ENCODE results near the gene RAET1L. TPM values are rescaled to one million over a fixed set of nuclear protein-coding genes. Genes with fewer than 3 reads are reported as not detected.

Gene RAET1L
- total RNA-seq, 3 donors from 2014 or later (not counting 1 experiment from before 2014, with no cell fraction given) = not detected

GRCh38 chr6:150056916-150057315, 31.6 kb upstream of the RAET1L start:
- intact Hi-C loops (cut with micrococcal nuclease) = no loop called here
- Mint-ChIP-seq H3K4me3 (no peak overlapping the region), H3K36me3 (no peaks in the 10 kb centered on the region), H3K27ac (no peak overlapping the region), H3K27me3 (ENCODE audit: low read depth in 2 of 2) (peaks cover 42 to 49% of the 10 kb centered on the region in 2 donors), H3K9me3 (no peaks in the 10 kb centered on the region), H3K4me1 (peaks cover 9 to 11% of the 10 kb centered on the region in 2 donors)
- no peak for ATAC-seq
- peaks cover 4% of the 10 kb centered on the region for H3K27me3 ChIP-seq (ENCODE audit: control insufficient read depth, insufficient read depth, low read length)
- H3K9me3 ChIP-seq (ENCODE audit: control insufficient read depth, insufficient read depth, low read length) = no peaks in the 10 kb centered on the region
- no peak for DNase-seq
- WGBS (ENCODE audit: insufficient coverage) = 89% methylated on average over 4 of the region's 4 CpGs
- H3K27ac ChIP-seq (ENCODE audit: low read length) = no peak overlapping the region
- no peaks in the 10 kb centered on the region for H3K36me3 ChIP-seq (ENCODE audit: control insufficient read depth, insufficient read depth, low read length)
- no peak overlapping the region for H3K4me3 ChIP-seq (ENCODE audit: low read length)
- TF ChIP-seq, protein P1, sequence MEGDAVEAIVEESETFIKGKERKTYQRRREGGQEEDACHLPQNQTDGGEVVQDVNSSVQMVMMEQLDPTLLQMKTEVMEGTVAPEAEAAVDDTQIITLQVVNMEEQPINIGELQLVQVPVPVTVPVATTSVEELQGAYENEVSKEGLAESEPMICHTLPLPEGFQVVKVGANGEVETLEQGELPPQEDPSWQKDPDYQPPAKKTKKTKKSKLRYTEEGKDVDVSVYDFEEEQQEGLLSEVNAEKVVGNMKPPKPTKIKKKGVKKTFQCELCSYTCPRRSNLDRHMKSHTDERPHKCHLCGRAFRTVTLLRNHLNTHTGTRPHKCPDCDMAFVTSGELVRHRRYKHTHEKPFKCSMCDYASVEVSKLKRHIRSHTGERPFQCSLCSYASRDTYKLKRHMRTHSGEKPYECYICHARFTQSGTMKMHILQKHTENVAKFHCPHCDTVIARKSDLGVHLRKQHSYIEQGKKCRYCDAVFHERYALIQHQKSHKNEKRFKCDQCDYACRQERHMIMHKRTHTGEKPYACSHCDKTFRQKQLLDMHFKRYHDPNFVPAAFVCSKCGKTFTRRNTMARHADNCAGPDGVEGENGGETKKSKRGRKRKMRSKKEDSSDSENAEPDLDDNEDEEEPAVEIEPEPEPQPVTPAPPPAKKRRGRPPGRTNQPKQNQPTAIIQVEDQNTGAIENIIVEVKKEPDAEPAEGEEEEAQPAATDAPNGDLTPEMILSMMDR (IDR thresholded peaks at IDR 0.05) = no peak
- peaks cover 7% of the 10 kb centered on the region for H3K4me1 ChIP-seq (ENCODE audit: control insufficient read depth, insufficient read depth, low read length)

DNA sequence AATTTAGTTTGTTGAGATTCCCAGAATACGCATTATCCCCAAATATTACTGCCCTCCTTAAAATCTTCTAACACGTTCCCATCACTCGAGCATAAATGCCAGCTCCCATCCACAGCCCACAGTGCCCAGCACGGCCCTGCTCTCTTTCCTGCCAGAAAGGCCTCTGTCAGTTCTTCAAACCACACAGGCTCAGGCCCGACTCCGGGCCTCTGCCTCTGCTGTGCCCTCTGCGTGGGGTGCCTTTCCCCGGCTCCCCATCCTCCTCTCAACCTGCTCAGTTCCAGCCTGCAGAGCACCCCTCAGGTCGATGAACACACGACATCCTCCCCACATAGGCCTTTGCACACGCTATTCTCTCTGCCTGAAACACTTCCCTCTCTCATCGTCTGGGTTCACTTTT, 30.8 kb upstream of the RAET1L start:
- Mint-ChIP-seq H3K4me1 (peaks cover 9 to 11% of the 10 kb centered on the region in 2 donors), H3K27me3 (ENCODE audit: low read depth in 2 of 2) (peaks cover 42 to 50% of the 10 kb centered on the region in 2 donors), H3K9me3 (no peaks in the 10 kb centered on the region), H3K4me3 (no peak overlapping the region), H3K27ac (no peak overlapping the region), H3K36me3 (no peaks in the 10 kb centered on the region)
- Histone ChIP-seq H3K9me3 (ENCODE audit: control insufficient read depth, insufficient read depth, low read length) (no peaks in the 10 kb centered on the region), H3K27ac (ENCODE audit: low read length) (no peak overlapping the region), H3K27me3 (ENCODE audit: control insufficient read depth, insufficient read depth, low read length) (peaks cover 4% of the 10 kb centered on the region), H3K4me1 (ENCODE audit: control insufficient read depth, insufficient read depth, low read length) (peaks cover 7% of the 10 kb centered on the region), H3K36me3 (ENCODE audit: control insufficient read depth, insufficient read depth, low read length) (no peaks in the 10 kb centered on the region), H3K4me3 (ENCODE audit: low read length) (no peak overlapping the region)
- WGBS (ENCODE audit: insufficient coverage) = 83% methylated on average over 12 of the region's 12 CpGs
- DNase-seq (no peak), ATAC-seq (no peak)
- TF ChIP-seq, protein P1 (IDR thresholded peaks at IDR 0.05) = no peak
- intact Hi-C loops (cut with micrococcal nuclease) = no loop called here

GRCh38 chr6:150055131-150055530, 29.8 kb upstream of the RAET1L start:
- intact Hi-C loops (cut with micrococcal nuclease) = no loop called here
- peaks cover 8% of the 10 kb centered on the region for H3K27me3 ChIP-seq (ENCODE audit: control insufficient read depth, insufficient read depth, low read length)
- Mint-ChIP-seq H3K27ac (no peak overlapping the region), H3K36me3 (no peaks in the 10 kb centered on the region), H3K9me3 (no peaks in the 10 kb centered on the region), H3K4me1 (peaks cover 6 to 7% of the 10 kb centered on the region in 2 donors), H3K4me3 (no peak overlapping the region), H3K27me3 (ENCODE audit: low read depth in 2 of 2) (peaks cover 50 to 59% of the 10 kb centered on the region in 2 donors)
- H3K27ac ChIP-seq (ENCODE audit: low read length) = no peak overlapping the region
- no peaks in the 10 kb centered on the region for H3K9me3 ChIP-seq (ENCODE audit: control insufficient read depth, insufficient read depth, low read length)
- peaks cover 4% of the 10 kb centered on the region for H3K4me1 ChIP-seq (ENCODE audit: control insufficient read depth, insufficient read depth, low read length)
- WGBS (ENCODE audit: insufficient coverage) = 87% methylated on average over 10 of the region's 10 CpGs
- H3K4me3 ChIP-seq (ENCODE audit: low read length) = no peak overlapping the region
- no peaks in the 10 kb centered on the region for H3K36me3 ChIP-seq (ENCODE audit: control insufficient read depth, insufficient read depth, low read length)
- DNase-seq (no peak), ATAC-seq (no peak)
- TF ChIP-seq, protein P1 (IDR thresholded peaks at IDR 0.05) = no peak

- DNase-seq = no peak
- 89% methylated on average over 11 of the region's 11 CpGs for WGBS (ENCODE audit: insufficient coverage)
- no peak overlapping the region for H3K27ac Mint-ChIP-seq
Observed at GRCh38 chr6:150053450-150053849, 28.1 kb upstream of the RAET1L start.

More at GRCh38 chr6:150053450-150053849, 28.1 kb upstream of the RAET1L start:
- Mint-ChIP-seq H3K9me3 (no peaks in the 10 kb centered on the region), H3K27me3 (ENCODE audit: low read depth in 2 of 2) (peaks cover 48 to 59% of the 10 kb centered on the region in 2 donors), H3K4me1 (no peaks in the 10 kb centered on the region), H3K36me3 (no peaks in the 10 kb centered on the region), H3K4me3 (no peak overlapping the region)
- no peak overlapping the region for H3K27ac ChIP-seq (ENCODE audit: low read length)
- TF ChIP-seq, protein P1 (IDR thresholded peaks at IDR 0.05) = no peak
- H3K36me3 ChIP-seq (ENCODE audit: control insufficient read depth, insufficient read depth, low read length) = no peaks in the 10 kb centered on the region
- intact Hi-C loops (cut with micrococcal nuclease) = no loop called here
- ATAC-seq = no peak
- H3K9me3 ChIP-seq (ENCODE audit: control insufficient read depth, insufficient read depth, low read length) = no peaks in the 10 kb centered on the region
- H3K27me3 ChIP-seq (ENCODE audit: control insufficient read depth, insufficient read depth, low read length) = peaks cover 9% of the 10 kb centered on the region
- no peaks in the 10 kb centered on the region for H3K4me1 ChIP-seq (ENCODE audit: control insufficient read depth, insufficient read depth, low read length)
- H3K4me3 ChIP-seq (ENCODE audit: low read length) = no peak overlapping the region

Data from natural killer cell (primary cell).